ENCODE results near the gene CXCR1. TPM values are rescaled to one million over a fixed set of nuclear protein-coding genes. Genes with fewer than 3 reads are reported as not detected.

Gene CXCR1
- total and polyA plus RNA-seq, 2 donors (not counting 1 experiment from before 2014, with no cell fraction given), result 0.04 TPM; not detected in 1

- POLR2A ChIA-PET, result no interaction called here
- CTCF ChIA-PET, result no interaction called here
- no peaks in the 10 kb centered on the region for H3K27me3 ChIP-seq (replicated peaks in 1 of 4; ENCODE audit: control extremely low read depth in 1 of 4, control insufficient read depth in 3 of 4, insufficient read depth in 4 of 4, low read length in 3 of 4)
- no peak overlapping the region for H3K4me3 ChIP-seq (ENCODE audit: control extremely low read depth in 1 of 5, extremely low read depth in 1 of 5, insufficient read depth in 1 of 5, low read depth in 2 of 5, low read length in 4 of 5)
- no peak overlapping the region for H3K9ac ChIP-seq (ENCODE audit: low read length)
- intact Hi-C loops (cut with micrococcal nuclease), result no loop called here
- ATAC-seq (ENCODE audit: low read depth) (peak; percentile 39), DNase-seq (peak; percentile 26)
- Mint-ChIP-seq H3K27me3 (peaks cover 15% of the 10 kb centered on the region), H3K9me3 (ENCODE audit: insufficient read depth) (no peaks in the 10 kb centered on the region), H3K4me3 (no peak overlapping the region), H3K27ac (no peak overlapping the region), H3K4me1 (peaks cover 14% of the 10 kb centered on the region)
- H3K9me3 ChIP-seq (ENCODE audit: control extremely low read depth in 1 of 3, control insufficient read depth in 2 of 3, insufficient read depth in 1 of 3, low read length in 2 of 3), result peaks cover 0 to 3% (median 0%) of the 10 kb centered on the region in 3 donors
- no peaks in the 10 kb centered on the region for H3K36me3 ChIP-seq (replicated peaks in 1 of 2; ENCODE audit: control extremely low read depth in 1 of 2, control insufficient read depth in 1 of 2, extremely low read depth in 1 of 2, insufficient read depth in 2 of 2, low read length in 1 of 2)
- no peaks in the 10 kb centered on the region for H3K79me2 ChIP-seq (ENCODE audit: control insufficient read depth, insufficient read depth, low read length)
- no peak overlapping the region for H3K4me2 ChIP-seq (replicated peaks; ENCODE audit: low read depth, low read length, poor library complexity, severe bottlenecking)
- H3K27ac ChIP-seq (ENCODE audit: low read length in 2 of 2), result no peak overlapping the region
- WGBS (ENCODE audit: insufficient coverage), result 75% methylated on average over 3 of the region's 5 CpGs
- no peaks in the 10 kb centered on the region for H4K20me1 ChIP-seq (ENCODE audit: control insufficient read depth, insufficient read depth, low read length, poor library complexity, severe bottlenecking)
- TF ChIP-seq EZH2 (IDR thresholded peaks at IDR 0.05; ENCODE audit: borderline replicate concordance, insufficient read depth, low read depth, low read length, poor library complexity, severe bottlenecking), result no peak
- no peak for TF ChIP-seq CTCF (IDR thresholded peaks at IDR 0.05)
- no peak overlapping the region for H2AFZ ChIP-seq (ENCODE audit: insufficient read depth, low read depth, low read length, poor library complexity, severe bottlenecking)
- peaks cover 9 to 10% of the 10 kb centered on the region in 2 donors for H3K4me1 ChIP-seq (ENCODE audit: control insufficient read depth in 2 of 2, insufficient read depth in 2 of 2, low read length in 2 of 2)
These were observed 16.8 kb downstream of the CXCR1 start for GRCh38 chr2:218149848-218150440.

GRCh38 chr2:218149098-218149497, 17.7 kb downstream of the CXCR1 start:
- WGBS (ENCODE audit: insufficient coverage), result 84% methylated on average over 5 of the region's 5 CpGs
- H3K4me1 Mint-ChIP-seq, result peaks cover 14% of the 10 kb centered on the region
- intact Hi-C loops (cut with micrococcal nuclease), result no loop called here
- no peak overlapping the region for H3K4me3 ChIP-seq (ENCODE audit: control extremely low read depth in 1 of 5, extremely low read depth in 1 of 5, insufficient read depth in 1 of 5, low read depth in 2 of 5, low read length in 4 of 5)
- H3K9ac ChIP-seq (ENCODE audit: low read length), result no peak overlapping the region
- ChIA-PET POLR2A (no interaction called here), CTCF (no interaction called here)
- TF ChIP-seq EZH2 (IDR thresholded peaks at IDR 0.05; ENCODE audit: borderline replicate concordance, insufficient read depth, low read depth, low read length, poor library complexity, severe bottlenecking), result no peak
- ATAC-seq (ENCODE audit: low read depth) (no peak), DNase-seq (no peak)
- H2AFZ ChIP-seq (ENCODE audit: insufficient read depth, low read depth, low read length, poor library complexity, severe bottlenecking), result no peak overlapping the region
- H4K20me1 ChIP-seq (ENCODE audit: control insufficient read depth, insufficient read depth, low read length, poor library complexity, severe bottlenecking), result no peaks in the 10 kb centered on the region
- H3K9me3 Mint-ChIP-seq (ENCODE audit: insufficient read depth), result no peaks in the 10 kb centered on the region
- H3K9me3 ChIP-seq (ENCODE audit: control extremely low read depth in 1 of 3, control insufficient read depth in 2 of 3, insufficient read depth in 1 of 3, low read length in 2 of 3), result peaks cover 0 to 3% (median 0%) of the 10 kb centered on the region in 3 donors
- no peak overlapping the region for H3K27ac Mint-ChIP-seq
- no peaks in the 10 kb centered on the region for H3K79me2 ChIP-seq (ENCODE audit: control insufficient read depth, insufficient read depth, low read length)
- no peak overlapping the region for H3K27ac ChIP-seq (ENCODE audit: low read length in 2 of 2)
- H3K4me2 ChIP-seq (replicated peaks; ENCODE audit: low read depth, low read length, poor library complexity, severe bottlenecking), result no peak overlapping the region
- H3K4me3 Mint-ChIP-seq, result no peak overlapping the region
- peaks cover 9 to 10% of the 10 kb centered on the region in 2 donors for H3K4me1 ChIP-seq (ENCODE audit: control insufficient read depth in 2 of 2, insufficient read depth in 2 of 2, low read length in 2 of 2)
- H3K27me3 Mint-ChIP-seq, result peaks cover 8% of the 10 kb centered on the region
- H3K27me3 ChIP-seq (replicated peaks in 1 of 4; ENCODE audit: control extremely low read depth in 1 of 4, control insufficient read depth in 3 of 4, insufficient read depth in 4 of 4, low read length in 3 of 4), result no peaks in the 10 kb centered on the region
- H3K36me3 ChIP-seq (replicated peaks in 1 of 2; ENCODE audit: control extremely low read depth in 1 of 2, control insufficient read depth in 1 of 2, extremely low read depth in 1 of 2, insufficient read depth in 2 of 2, low read length in 1 of 2), result no peaks in the 10 kb centered on the region
